GM21825 (cell line): ENCODE data around the gene PALMD.

Source experiments
- ATAC-seq: cut with Tn5 transposase; IDR thresholded peaks from one replicate; pipeline ENCODE4 v1.9.1; 2021; ENCODE audit warnings: mild to moderate bottlenecking, moderate library complexity; ENCODE audit not compliant: unreplicated experiment

The PALMD gene, protein sequence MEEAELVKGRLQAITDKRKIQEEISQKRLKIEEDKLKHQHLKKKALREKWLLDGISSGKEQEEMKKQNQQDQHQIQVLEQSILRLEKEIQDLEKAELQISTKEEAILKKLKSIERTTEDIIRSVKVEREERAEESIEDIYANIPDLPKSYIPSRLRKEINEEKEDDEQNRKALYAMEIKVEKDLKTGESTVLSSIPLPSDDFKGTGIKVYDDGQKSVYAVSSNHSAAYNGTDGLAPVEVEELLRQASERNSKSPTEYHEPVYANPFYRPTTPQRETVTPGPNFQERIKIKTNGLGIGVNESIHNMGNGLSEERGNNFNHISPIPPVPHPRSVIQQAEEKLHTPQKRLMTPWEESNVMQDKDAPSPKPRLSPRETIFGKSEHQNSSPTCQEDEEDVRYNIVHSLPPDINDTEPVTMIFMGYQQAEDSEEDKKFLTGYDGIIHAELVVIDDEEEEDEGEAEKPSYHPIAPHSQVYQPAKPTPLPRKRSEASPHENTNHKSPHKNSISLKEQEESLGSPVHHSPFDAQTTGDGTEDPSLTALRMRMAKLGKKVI

DNA sequence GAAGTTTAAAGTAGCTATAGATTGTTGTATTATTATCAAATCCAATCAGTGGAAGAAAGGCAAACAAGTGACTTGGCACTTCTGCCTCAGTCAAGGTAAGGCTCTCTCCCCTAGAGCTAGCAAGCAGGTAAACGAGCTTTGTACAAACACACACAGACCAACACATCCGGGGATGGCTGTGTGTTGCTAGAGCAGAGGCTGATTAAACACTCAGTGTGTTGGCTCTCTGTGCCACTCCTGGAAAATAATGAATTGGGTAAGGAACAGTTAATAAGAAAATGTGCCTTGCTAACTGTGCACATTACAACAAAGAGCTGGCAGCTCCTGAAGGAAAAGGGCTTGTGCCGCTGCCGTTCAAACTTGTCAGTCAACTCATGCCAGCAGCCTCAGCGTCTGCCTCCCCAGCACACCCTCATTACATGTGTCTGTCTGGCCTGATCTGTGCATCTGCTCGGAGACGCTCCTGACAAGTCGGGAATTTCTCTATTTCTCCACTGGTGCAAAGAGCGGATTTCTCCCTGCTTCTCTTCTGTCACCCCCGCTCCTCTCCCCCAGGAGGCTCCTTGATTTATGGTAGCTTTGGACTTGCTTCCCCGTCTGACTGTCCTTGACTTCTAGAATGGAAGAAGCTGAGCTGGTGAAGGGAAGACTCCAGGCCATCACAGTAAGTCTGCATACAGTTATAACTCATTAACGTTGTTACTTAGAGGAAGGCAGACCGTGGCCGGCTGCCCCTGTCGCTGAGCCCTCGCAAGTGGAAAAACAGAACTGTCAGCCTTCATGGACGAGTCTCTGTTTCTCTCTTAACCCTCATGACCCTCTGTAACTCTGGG, at the start of gene PALMD:
PALMD (plus strand) TSS at position 415 of the 833 bp plus-strand sequence; CDS start at position 620, 205 bp downstream.
- ATAC-seq = no peak

DNA sequence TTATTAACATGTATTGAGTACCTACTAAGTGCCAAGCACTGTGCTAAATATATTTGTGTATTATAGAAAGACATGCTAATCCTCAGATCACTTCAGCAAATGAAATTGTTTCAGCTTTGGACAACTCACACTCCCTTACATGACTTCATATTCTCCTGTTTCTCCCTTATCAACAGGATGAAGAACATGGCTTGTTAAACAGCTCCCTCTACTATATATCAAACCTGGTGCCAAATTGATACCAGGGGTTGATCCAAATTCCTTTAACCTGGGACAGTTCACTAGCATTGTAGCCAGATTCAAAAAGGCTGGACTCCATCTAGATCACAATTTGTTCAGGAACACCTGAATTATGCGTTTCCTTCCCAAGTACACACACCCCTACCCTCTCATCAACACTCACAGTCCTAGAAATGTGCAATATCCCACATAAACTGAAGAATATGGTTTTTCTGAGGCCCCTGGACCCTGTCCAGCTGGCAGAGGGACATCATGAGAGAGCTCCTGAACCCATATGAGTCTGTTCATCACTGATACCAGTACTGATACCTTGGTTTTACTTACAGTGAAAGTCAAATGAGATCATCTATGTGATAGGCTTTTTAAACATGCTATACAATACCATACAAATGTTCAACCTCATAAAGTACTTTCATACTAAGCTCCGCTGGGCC, 47.0 kb upstream of the PALMD start:
- no peak for ATAC-seq

DNA sequence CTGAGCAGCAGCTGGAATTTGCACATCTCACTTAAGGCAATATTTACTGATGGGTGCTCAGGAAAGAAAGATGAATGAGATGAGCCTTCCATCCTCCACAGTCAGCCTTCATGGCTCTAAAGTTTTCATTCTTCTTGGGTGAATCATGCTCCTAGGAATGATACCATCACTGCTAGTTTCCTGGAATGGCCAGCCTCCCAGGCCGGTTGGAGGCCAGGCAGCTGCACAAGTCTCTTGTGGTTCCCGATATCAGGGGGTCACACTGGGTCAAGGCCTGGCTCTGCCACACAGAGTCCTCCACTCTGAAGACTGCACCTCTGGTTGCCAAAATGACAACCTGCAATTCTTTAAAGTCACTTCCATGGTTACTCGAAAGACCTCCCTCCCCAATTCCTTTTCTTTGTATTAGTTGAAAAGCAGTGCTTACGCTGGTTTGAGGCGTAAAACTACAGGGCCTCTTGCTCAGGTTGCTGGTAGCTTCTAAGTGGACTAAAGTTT, 46.2 kb upstream of the PALMD start:
- ATAC-seq = no peak

DNA sequence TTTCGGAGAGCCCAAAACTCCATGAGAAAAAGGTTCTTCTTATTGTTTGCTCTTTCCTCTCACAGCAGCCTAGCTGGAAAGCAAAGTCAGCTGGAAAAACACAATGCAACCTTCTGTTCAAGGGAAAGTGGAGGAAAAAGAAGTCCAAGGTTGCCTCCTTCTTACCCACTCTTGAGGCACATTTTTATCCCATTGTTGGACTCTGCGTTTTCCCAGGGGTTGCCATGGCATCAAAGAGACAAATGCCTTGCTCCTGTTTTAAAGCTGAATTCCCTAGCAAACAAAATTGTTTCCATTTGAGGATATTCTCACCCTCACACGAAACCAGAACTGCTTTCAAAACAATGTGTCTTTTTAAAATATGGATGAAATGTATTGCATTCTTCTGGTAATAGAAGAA, 45.1 kb upstream of the PALMD start:
- ATAC-seq = no peak

DNA sequence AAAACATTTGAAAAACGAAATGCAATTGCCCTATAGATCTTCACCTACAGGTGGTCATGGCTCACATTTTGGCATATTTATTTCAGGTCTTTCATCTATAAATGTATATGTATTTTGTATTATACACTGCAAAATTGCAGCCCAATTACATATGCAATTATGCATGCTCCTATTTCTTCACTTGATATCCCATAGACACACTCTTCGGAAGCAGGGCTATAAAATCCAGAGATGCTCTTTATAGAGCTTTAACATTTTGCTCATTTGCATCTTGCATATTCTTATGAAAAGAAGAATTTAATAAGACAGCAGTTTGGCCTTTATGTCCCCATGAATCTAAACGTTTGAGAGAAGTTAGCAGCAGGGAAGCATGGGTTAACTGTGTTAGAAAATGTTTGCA, 44.7 kb upstream of the PALMD start:
- no peak for ATAC-seq

DNA sequence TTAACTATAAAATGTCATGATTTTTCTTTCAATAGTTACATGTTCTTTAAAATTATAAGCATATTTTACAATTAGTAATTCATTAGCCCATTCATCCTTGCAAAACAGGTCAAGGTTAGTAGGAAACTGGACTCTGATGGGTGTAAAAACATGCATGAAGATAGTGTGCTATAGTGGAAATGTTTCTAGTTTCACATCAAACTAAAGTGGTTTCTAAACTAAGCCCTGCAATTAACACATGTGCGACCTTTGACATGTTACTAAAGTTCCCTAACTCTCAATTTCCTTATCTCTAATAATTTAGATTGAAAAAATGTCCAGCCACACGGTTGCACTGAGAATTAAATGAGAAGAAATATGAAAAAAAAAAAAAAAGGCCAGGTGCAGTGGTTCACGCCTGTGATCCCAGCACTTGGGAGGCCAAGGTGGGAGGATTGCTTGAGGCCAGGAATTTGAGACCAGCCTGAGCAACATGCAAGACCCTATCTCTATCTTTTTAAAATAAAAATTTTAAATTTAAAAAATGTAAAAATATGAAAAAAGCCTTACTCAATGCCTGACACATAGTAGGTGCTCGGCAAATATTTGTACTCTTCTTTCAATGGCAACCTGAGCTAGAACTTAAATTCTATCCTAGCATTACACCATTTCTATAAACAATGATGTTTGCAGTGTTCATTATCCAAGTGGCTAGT, 44.1 kb upstream of the PALMD start:
- no peak for ATAC-seq

DNA sequence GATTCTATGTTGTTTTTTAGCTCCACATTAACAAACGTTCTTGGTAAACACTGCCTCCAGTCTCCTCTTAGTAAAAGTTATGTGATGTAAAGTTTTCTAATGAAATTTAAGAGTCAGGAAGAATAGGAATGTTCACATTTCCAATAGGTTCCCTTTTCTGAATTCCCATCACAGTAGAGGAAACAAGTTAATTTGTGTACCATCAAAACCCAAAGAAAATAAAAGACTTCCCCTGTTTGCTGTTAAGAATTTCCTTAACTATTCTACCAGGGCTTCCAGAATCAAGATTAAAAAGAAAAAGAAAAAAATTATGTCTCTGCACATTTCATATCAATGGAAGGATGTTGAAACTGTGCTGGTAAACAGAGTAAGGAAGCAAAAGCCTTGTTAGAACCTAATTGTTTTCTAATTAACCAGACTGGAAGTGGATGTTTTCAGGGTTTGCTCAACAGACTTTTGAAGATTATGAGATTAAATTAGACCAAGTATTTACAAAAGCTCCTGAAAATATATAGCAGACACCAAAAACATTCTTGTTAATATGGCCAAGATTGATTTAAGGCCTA, 43.4 kb upstream of the PALMD start:
- ATAC-seq = no peak

DNA sequence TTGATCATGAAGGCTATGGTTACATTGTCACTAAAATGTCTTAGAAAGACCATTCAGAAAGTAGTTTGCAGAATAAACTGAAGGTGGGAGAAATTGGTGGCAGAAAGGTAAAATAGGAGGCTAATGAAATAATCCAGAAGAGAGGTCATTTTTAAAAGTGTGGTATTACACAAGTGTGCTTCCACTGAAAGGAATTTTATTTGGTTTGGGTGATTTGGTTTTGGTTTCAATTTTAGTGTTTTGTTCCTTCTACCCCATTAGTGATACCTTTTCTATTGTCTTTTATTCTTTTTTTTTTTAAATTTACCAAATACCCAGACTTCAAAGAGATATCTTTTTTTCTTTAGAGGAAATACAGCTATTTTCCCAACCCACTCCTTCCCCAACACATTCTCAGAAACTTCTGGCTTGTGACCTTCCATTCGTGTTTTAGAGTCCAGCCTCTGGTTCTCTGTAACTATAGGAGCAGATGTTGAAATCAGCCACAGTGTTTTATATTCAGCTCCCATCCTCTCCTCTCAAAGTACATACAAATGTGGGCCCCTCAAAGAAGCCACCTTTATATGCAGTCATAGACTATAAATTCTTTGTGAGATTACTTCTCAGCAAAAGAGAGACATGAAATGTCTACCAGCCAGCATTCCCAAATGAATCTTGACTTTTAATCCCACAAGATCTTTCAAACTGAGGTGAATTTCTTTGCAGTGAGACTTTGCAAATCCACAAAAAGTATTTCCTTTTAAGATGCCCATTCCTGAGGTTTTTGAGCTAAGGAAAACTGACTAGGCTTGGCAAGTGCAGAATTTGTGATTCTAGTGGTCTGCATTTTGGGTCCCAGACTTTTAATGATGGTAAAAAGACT, 42.0 kb upstream of the PALMD start:
- no peak for ATAC-seq

DNA sequence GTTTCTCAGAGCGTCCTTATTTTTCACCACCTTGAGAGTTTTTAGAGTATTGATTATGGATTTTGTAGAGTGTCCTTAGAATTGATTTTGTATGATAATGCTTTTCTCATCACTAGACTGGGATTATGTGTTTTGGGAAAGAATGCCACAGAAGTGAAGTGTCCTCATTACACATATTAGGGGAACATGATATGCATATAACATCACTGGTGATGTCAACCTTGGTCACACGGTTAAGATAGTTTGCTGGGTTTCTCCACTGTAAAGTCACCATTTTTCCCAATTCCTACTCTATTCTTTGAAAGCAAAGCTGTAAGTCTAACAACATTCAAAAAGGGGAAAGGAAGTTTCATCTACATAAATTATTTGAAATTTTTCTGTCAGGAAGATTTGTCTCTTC, 39.6 kb upstream of the PALMD start:
- no peak for ATAC-seq

DNA sequence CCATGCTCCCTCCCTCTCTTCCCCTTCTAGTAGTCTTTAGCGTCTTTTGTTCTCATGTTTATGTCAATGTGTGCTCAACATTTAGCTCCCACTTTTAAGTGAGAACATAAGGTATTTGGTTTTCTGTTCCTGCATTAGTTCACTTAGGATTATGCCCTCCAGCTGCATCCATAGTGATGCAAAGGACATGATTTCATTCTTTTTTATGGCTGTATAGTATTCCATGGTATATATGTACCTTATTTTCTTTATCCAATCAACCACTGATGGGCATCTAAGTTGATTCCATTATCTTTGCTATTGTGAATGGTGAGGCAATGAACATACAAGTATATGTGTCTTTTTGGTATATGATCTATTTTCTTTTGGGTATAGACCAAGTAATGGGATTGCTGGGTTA, 38.3 kb upstream of the PALMD start:
- ATAC-seq = no peak

DNA sequence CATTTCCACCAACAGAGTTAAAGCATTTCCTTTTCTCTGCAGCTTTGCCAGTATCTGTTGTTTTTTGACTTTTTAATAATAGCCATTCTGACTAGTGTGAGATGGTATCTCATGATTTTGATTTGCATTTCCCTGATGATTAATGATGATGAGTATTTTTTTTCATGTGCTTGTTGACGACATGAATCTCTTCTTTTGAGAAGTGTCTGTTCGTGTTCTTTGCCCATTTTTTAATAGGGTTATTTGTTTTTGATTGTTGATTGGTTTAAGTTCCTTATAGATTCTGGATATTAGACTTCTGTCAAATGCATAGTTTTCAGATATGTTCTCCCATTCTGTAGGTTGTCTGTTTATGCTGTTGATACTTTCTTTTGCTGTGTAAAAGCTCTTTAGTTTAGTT, 37.9 kb upstream of the PALMD start:
- no peak for ATAC-seq

DNA sequence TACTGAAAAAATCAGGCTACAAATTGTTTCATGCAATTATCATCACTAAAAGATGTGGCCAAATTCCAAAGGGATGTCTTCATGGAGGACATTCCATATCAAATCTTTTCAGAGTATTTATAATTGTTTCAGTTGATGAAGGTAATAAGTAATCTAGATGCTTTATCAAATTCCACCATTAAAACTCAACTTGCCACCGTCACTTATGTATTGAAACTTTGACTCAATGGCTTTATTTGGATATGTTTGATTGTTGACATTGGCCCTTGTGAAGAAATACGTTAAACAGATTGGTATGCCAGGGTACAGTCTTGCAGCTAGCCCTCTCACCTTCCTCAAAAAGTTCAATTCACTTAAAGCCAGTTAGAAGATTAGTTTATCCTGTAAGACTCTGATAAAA, 32.2 kb upstream of the PALMD start:
- ATAC-seq = no peak

DNA sequence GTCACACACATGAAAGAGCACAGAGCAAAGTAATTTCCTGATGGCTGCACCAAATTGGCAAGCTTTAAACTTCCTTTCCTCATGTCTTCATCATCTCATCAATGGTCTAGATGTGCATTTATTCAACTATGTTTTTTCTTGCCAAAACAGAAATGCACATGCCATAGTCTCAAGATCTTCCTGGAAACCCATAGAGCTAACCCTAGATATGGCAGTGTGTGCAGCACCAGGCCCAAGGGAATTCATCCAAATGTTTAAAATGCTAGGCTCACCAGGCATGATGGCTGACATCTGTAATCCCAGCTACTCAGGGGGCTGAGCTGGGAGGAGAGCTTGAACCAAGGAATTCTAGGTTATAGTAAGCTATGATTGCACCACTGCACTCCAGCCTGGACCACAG, 31.2 kb upstream of the PALMD start:
- no peak for ATAC-seq

DNA sequence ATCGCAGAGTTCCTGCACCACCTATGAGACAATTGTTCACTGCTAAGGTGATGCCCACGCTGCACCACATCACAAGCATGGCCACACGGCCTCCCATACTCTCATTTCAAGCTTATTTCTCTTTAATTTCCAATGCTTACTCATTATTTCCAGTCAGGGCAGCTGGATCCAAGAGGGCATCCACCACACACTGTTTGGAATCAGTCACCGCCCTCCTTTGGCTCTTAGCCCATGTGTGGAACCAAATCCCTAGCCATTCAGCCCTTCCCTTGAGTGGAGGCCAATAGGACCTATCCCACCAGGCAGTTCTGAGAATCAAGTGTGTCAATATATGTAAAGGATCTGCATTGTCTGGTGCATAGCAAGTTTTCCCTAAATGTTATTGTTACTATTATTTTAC, 26.3 kb upstream of the PALMD start:
- no peak for ATAC-seq

DNA sequence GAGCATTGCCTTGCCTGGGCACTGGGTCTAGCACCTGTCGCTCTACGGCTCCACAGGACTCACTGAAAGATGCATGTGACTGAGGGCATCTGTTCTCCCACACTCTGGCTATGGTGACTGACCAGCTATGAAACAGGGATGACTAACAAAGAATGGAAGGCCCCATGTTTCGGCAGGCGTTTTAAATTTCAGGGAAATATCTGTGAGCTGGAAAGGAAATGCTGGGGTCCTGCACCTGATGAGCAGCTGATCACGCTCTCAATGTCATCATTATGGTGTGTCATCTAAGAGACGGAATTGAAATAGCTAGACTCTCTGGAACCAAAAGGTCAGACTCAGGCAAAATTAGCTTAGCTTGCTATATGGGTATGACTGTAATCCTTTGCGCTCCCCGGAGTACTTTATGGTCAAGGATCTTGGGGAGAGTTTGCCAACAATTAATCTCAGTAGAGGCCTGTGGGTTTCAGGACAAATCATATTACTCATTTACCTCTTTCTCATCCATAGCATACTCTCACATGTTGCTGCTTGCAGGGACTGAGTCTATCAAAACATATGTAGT, 24.5 kb upstream of the PALMD start:
- no peak for ATAC-seq

DNA sequence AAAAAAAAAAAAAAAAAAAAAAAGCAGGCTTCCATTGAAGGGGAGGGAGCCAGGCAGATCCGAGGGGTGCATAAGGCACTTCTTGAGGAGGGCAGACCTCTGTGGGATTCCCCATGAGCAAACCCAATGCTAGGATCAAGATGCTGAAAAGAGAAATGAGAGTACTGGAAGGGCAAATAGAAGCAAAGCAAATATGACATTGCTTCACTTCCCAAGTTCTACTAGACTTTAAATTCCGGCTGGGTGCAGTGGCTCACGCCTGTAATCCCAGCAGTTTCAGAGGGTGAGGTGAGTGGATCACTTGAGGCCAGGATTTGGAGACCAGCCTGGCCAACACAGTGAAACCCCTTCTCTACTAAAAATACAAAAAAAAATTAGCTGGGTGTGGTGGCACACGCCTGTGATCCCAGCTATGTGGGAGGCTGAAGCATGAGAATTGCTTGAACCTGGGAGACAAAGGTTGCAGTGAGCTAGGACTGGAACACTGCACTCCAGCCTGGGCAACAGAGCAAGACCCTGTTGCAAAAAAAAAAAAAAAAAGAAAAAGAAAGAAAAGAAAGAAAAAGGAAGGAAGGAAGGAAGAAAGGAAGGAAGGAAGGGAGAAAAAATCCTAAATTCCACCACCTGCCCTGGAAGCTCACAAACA, 23.1 kb upstream of the PALMD start:
- no peak for ATAC-seq

DNA sequence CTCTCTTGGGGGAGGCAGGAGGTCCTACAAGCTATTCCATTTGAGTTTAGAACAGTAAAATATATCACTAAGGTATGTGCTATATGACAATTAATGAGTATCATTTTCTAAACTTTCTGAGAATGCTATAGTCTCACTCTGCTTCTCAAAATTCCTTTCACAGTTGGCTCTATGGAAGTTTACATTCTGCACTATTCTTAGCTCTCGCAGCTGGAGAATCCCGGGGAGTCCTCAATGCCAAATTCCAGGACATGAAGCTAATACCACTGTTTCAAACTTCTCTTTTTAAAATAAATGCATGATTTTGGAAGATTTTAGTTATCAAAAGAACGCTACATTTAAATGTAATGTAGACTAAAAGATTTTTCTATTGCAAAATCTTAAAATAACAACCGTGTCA, 22.4 kb upstream of the PALMD start:
- ATAC-seq = no peak

DNA sequence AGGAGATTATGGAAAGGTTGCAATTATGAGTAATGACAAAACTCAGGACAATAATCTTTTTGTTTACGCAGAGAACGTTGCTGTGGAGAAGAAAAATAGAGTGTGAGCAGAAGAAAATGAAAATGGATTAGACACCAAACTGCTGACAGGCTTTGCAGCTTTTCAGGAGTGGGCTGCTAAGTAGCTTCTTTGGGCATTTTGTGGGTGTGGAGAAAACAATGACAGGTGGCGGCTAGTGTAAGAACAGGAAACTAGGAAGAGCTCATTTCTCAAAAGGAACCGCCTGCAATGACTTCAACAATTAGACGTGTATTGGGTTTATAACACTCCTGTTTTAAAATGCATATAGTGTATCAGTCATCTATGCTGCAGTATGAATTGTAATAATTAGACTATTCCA, 18.3 kb upstream of the PALMD start:
- no peak for ATAC-seq

DNA sequence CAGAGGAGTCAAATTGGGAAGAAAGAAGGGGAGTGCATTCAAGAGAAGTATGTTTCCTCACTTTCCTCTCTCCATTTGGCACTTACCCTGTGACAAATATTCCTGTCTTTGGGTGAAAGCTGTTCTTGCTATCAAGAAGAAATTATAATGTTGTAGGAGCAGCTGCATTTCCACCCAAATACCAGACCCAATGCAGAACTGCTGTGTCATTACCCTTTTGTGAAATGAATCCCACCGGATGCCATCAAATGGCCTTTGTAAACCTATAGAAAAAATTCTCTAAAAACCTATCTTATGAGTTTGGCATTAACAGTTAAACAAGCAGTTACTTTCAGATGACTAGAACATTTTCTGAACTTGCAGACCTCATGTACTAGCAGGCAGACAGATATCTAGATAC, 16.7 kb upstream of the PALMD start:
- ATAC-seq = no peak
